ACC112 (cell line): ENCODE measurements around the gene ARID1B.
A peak's percentile ranks its signal among the peaks of the same experiment; 100 is the strongest.
"Not testable (repeated sequence)": the region's sequence is repeated elsewhere in the genome, so short reads cannot be mapped to it uniquely, and the experiment has no call there.

Experiments used
- H2AFZ ChIP-seq: fragments of 200-600 bp; sonication (generic); one replicate; pipeline ENCODE4 v1.6.0; 2017; ENCODE audit warnings: antibody characterized with exemption, low read length; ENCODE audit not compliant: unreplicated experiment
- H3K27ac ChIP-seq: fragments of 200-600 bp; sonication (generic); 2 replicates; pipeline ENCODE4 v1.5.1; 2014; ENCODE audit warnings: low read depth, mild to moderate bottlenecking, antibody characterized with exemption, low read length, moderate library complexity
- H3K27me3 ChIP-seq: fragments of 200-600 bp; sonication (generic); 2 replicates; pipeline ENCODE4 v1.6.1; 2014; ENCODE audit warnings: mild to moderate bottlenecking, antibody characterized with exemption, low read length, moderate library complexity, mixed read lengths; ENCODE audit not compliant: insufficient read depth
- H3K36me3 ChIP-seq: fragments of 200-600 bp; sonication (generic); 2 replicates; pipeline ENCODE4 v1.6.1; 2016; ENCODE audit warnings: mild to moderate bottlenecking, antibody characterized with exemption, low read length, moderate library complexity, mixed read lengths; ENCODE audit not compliant: insufficient read depth
- H3K4me1 ChIP-seq: fragments of 200-600 bp; sonication (generic); one replicate; pipeline ENCODE4 v1.6.1; 2016; ENCODE audit warnings: low read length, mixed read lengths; ENCODE audit not compliant: insufficient read depth, unreplicated experiment, control insufficient read depth
- H3K4me3 ChIP-seq: fragments of 200-600 bp; sonication (generic); 2 replicates; pipeline ENCODE4 v1.5.1; 2014; ENCODE audit warnings: mild to moderate bottlenecking, low read depth, low read length
- H3K79me2 ChIP-seq: fragments of 200-600 bp; sonication (generic); one replicate; pipeline ENCODE4 v1.6.0; 2016; ENCODE audit warnings: low read length; ENCODE audit not compliant: control insufficient read depth, unreplicated experiment, insufficient read depth

Gene ARID1B

DNA sequence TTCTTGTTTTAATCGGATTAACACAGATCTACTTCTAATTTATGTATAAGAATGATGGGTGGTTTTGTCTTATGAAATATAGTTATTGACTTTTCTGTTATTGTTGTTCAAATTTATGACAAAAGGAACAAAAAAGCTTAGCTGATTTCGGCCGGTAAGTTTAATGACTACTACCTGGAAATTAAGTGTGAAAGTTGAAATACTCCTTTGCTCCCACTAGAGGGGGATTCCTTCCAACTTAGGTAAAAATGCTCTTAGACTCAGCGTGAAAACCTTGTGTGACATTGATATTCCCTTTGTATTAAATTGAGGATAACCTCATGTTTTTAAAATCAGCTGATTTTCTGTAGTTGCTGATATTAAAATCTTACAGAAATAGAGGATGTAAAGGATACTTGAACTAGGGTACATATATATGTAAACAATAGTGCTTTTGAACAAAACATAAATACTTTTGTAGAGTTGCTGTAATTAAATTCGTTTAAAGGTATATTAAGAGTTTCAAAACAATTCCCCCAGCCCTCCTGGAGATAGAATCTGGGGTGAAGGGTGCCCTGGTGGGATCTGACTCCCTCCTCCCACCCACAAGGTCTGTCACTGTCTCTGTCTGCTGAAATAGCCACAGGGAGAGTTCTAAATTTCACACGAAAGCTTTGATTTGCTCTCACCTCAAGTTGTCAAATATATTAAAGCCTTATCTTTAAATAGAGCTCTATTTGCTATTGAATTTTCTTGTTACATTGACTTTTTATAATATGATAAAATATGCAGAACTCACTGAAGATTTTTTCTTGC is 257.5 kb downstream of the ARID1B start:
- Histone ChIP-seq H3K36me3 (no peaks in the 10 kb centered on the region), H3K27me3 (no peaks in the 10 kb centered on the region), H3K4me3 (peak overlapping the region; percentile 89), H3K4me1 (peaks cover 16% of the 10 kb centered on the region), H3K79me2 (peaks cover 46% of the 10 kb centered on the region), H3K27ac (peak overlapping the region; percentile 4; the same call in 1 of the 2 replicates), H2AFZ (peak overlapping the region; percentile 26)

DNA sequence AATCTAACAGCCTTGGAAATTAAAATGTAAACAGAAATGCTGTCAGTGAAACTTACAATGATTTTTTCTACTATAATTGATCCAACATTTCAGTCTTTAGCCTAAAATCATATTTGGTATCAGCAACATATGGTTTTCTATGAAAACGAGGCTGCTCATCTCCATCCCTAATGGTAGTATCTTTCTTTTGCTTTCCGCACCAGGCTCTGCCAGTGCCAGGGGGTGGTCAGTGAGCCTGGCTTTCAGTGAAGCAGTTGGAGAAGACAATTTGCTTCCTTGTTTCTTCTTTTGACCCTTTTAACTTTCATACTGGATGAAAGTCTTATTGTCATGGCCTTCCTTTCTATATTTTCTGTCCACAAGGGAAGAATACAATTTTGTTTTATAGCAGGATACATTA is 258.4 kb downstream of the ARID1B start:
- H3K4me3 ChIP-seq: no peak overlapping the region
- no peak overlapping the region for H3K27ac ChIP-seq
- H3K27me3 ChIP-seq: no peaks in the 10 kb centered on the region
- H3K36me3 ChIP-seq: no peaks in the 10 kb centered on the region
- H3K79me2 ChIP-seq: peaks cover 39% of the 10 kb centered on the region
- no peak overlapping the region for H2AFZ ChIP-seq
- H3K4me1 ChIP-seq: peaks cover 16% of the 10 kb centered on the region

DNA sequence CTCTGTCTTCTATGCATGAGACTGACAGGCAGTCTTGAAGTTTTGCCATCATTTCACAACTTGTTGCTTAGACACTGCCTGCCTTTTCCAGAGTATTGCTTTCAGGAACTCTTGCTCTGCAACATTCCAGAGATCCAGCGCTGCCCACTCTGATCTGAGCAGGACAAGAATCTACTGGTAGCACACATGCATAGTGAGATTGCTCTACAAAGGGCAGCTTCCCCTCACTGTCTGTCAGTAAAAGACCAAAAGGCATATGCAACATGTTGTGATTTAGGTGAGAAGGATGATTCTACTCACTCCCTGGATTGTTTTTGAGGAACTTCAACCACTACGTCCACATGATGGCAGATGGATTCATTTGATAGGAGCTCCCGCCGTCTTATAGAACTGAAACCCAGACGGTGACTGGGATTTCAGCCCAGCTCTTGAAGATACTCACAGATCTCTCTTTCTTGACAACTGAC is 259.1 kb downstream of the ARID1B start:
- H3K79me2 ChIP-seq: peaks cover 33% of the 10 kb centered on the region
- H3K4me1 ChIP-seq: peaks cover 16% of the 10 kb centered on the region
- no peaks in the 10 kb centered on the region for H3K36me3 ChIP-seq
- no peaks in the 10 kb centered on the region for H3K27me3 ChIP-seq
- H3K4me3 ChIP-seq: no peak overlapping the region
- H2AFZ ChIP-seq: no peak overlapping the region
- H3K27ac ChIP-seq: no peak overlapping the region

DNA sequence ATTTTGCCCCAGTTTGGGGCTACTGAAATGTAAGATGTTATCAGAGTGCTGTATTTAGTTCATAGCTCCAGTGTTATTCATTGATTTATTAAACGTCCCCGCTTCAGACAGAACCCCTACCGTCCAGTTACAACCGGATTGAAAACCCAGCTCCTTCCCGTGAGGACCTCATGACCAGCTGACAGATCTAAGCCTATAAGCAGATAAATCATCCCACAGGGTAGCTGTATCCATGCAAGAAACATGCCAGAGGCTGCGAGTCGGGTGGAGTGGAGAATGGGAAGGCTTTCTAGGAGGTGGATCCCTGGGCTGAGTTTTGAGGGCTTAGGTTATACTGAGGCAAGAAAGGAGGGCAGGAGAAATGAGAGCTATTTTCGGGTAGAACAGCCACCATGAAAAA is 260.0 kb downstream of the ARID1B start:
- Histone ChIP-seq H3K4me1 (peaks cover 16% of the 10 kb centered on the region), H3K36me3 (no peaks in the 10 kb centered on the region), H3K79me2 (peaks cover 31% of the 10 kb centered on the region)

DNA sequence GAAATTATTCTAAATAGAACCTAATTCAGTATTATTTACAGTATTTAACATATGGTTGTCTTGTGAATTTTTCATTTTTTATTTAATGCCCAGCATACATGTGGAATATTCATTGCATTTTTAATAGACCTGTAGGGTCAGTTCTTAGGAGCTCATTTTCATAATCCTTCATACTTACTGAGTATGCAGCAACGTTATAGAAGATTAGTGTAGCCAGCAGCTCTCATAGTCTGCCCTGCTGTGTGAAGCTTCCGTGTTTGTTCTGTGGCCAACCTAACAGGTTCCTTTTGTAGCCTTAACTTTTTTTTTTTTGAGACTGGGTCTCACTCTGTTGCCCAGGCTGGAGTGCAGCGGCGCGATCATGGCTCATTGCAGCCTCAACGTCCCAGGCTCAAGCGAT is 261.4 kb downstream of the ARID1B start:
- Histone ChIP-seq H3K36me3 (no peaks in the 10 kb centered on the region), H3K27ac (no peak overlapping the region), H3K4me1 (peaks cover 10% of the 10 kb centered on the region), H3K4me3 (no peak overlapping the region), H3K27me3 (no peaks in the 10 kb centered on the region), H3K79me2 (peaks cover 16% of the 10 kb centered on the region), H2AFZ (no peak overlapping the region)

More for the DNA sequence above, 260.0 kb downstream of the ARID1B start:
- no peak overlapping the region for H2AFZ ChIP-seq
- no peak overlapping the region for H3K27ac ChIP-seq
- H3K4me3 ChIP-seq: no peak overlapping the region
- no peaks in the 10 kb centered on the region for H3K27me3 ChIP-seq

DNA sequence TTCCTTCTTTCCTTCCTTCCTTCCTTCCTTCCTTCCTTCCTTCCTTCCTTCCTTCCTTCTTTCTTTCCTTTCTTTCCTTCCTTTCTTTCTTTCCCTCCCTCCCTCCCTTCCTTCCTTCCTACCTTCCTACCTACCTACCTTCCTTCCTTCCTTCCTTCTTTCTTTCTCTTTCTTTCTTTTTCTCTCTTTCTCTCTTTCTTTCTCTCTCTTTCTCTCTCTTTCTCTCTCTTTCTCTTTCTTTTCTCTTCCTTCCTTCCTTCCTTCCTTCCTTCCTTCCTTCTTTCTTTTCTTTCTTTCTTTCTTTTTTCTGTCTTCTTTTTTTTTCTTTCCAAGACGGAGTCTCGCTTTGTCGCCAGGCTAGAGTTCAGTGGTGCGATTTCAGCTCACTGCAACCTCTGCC is 262.5 kb downstream of the ARID1B start:
- H3K27me3 ChIP-seq, H3K4me1 ChIP-seq, H3K36me3 ChIP-seq, H2AFZ ChIP-seq, H3K4me3 ChIP-seq, H3K27ac ChIP-seq: not testable (repeated sequence)
- H3K79me2 ChIP-seq: peaks cover 12% of the 10 kb centered on the region

DNA sequence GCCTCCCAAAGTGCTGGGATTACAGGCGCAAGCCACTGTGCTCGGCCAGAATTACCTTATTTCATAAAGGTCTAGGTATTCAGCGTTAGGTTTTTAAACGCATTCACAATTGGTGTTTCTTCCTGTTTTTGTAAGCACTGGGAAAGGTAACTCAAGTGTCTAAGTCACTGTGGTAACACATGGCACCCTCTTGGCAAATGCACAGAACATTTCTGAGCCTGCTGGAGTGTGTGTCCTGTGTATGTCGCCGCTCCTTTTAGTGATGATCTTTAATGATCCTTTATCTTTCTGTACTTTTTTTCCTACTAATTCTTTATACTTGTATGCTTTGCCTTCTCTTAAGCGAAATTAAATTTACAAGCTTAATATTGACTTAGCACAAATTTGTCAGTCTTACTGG is 263.0 kb downstream of the ARID1B start:
- no peak overlapping the region for H3K4me3 ChIP-seq
- no peak overlapping the region for H2AFZ ChIP-seq
- H3K4me1 ChIP-seq: peaks cover 5% of the 10 kb centered on the region
- no peaks in the 10 kb centered on the region for H3K27me3 ChIP-seq
- no peaks in the 10 kb centered on the region for H3K36me3 ChIP-seq
- no peak overlapping the region for H3K27ac ChIP-seq
- H3K79me2 ChIP-seq: peaks cover 11% of the 10 kb centered on the region

DNA sequence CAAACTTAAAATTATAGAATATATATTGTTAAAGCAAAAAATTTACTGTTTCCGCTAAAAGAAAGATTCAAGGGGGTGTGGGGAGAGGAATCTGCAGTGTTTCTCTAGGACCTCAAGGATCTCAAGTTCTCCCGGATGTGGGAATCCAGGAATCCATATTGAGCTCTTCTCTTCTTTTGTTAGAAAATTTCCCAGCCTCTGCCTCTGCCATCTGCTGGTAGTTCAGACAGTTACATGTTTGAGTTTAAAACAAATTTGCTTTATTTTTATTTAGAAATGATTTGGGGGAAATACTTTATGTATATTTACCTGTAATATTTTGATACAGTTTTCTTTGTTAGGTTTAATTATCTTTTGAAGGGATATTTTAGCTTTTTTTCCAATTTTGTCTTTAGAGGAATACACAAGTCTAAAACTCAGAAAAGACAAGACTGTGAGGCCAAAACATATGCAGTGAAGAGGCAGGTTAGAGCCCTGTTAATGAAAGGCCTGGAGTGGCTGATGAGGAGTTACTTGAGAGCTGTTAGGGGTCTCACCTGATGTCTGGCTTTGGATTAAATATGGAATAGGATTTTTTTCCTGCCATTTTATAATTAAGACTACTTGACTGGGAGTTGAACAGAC is 268.8 kb downstream of the ARID1B start:
- H3K4me3 ChIP-seq: no peak overlapping the region
- no peaks in the 10 kb centered on the region for H3K36me3 ChIP-seq
- no peak overlapping the region for H3K27ac ChIP-seq
- no peaks in the 10 kb centered on the region for H3K27me3 ChIP-seq
- peaks cover 13% of the 10 kb centered on the region for H3K79me2 ChIP-seq
- H2AFZ ChIP-seq: no peak overlapping the region
- peaks cover 5% of the 10 kb centered on the region for H3K4me1 ChIP-seq

DNA sequence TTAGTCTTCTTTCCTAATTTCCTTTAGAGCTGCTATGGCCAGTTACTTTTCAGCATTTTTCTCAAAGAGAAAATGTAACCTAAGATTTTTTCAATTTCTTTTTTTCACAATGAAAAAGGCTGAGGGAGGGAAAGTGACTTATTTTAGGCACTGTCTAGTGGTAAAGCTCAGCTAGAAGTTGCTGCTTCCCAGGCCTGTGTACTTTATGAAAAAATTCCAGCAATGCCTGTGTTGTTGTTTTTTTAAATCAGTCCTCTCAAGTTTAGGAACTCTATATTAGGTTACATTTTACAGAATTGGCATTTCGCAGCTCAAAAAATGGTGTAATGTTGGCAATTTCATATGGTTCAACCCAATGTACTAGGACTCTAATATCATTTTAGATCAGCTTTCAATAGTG is 269.6 kb downstream of the ARID1B start:
- Histone ChIP-seq H3K4me3 (no peak overlapping the region), H3K79me2 (peaks cover 13% of the 10 kb centered on the region), H3K27me3 (no peaks in the 10 kb centered on the region), H3K4me1 (peaks cover 5% of the 10 kb centered on the region), H2AFZ (no peak overlapping the region), H3K27ac (no peak overlapping the region), H3K36me3 (no peaks in the 10 kb centered on the region)

DNA sequence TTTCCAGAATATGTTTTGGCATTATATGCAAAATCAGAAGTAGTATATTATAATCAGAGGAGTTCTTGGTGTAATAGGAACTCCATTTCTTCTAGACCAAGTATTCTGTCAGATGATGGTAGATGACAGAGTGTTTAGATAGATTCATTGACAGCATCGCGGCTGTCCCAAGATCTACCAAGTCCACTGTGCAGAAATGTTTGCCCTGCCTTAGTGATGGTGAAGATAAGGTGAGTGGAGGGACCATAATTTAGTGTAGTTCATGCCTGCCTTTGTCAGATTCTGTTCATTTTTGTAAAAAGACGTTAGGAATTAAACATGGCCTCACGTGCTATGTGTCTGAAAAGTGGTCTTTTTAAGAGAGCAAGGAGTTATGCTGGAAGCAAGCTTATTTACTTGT is 270.1 kb downstream of the ARID1B start:
- Histone ChIP-seq H2AFZ (no peak overlapping the region), H3K27ac (no peak overlapping the region), H3K36me3 (no peaks in the 10 kb centered on the region), H3K4me3 (no peak overlapping the region), H3K27me3 (no peaks in the 10 kb centered on the region), H3K4me1 (peaks cover 5% of the 10 kb centered on the region), H3K79me2 (peaks cover 13% of the 10 kb centered on the region)

DNA sequence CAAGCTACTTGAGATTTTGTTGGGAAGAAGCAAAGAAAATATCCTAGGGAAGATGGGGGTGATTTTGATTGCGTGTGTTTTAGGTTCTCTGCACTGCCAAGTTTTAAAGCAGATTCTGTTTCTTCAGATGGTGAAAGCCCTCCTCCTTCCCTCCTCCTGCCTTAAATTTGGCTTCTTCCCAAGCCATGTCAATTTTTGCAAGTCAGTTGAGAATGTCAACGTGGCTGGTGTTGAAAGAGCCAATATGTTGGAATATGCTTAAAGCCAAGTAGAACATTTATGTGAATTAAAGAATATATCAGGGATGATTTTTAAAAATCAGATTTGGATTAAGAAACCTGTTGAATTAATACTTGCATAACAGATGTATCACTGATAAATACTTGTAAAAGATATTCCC is 270.8 kb downstream of the ARID1B start:
- no peak overlapping the region for H3K27ac ChIP-seq

More for the DNA sequence above, 270.8 kb downstream of the ARID1B start:
- Histone ChIP-seq H3K4me3 (no peak overlapping the region), H3K4me1 (peaks cover 5% of the 10 kb centered on the region), H3K27me3 (no peaks in the 10 kb centered on the region), H3K36me3 (no peaks in the 10 kb centered on the region), H3K79me2 (peaks cover 13% of the 10 kb centered on the region), H2AFZ (no peak overlapping the region)
